Stomach (tissue), 9 donors: Measurements from ENCODE around the gene SELENOW. TPM values are rescaled to one million over a fixed set of nuclear protein-coding genes. Genes with fewer than 3 reads are reported as not detected.
A peak's percentile ranks its signal among the peaks of the same experiment; 100 is the strongest.
"Not testable (repeated sequence)": the region's sequence is repeated elsewhere in the genome, so short reads cannot be mapped to it uniquely, and the experiment has no call there.

Source experiments
- DNase-seq, 2 donors: peaks; one replicate each; pipeline versions ENCODE4 v3.0.0 to v3.0.0-alpha.2; 2013 to 2019
- H3K27ac ChIP-seq, 5 donors: fragments of 200-600 bp in 4 of 5; sonication (generic) in 4 of 5; one replicate each; pipeline ENCODE4 v1.5.1; 2013 to 2019; ENCODE audit warnings: mild to moderate bottlenecking in 1 of 5, moderate library complexity in 1 of 5
- H3K27me3 ChIP-seq, 3 donors: fragments of 200-600 bp; sonication (generic); one replicate each; pipeline ENCODE4 v1.5.1; 2017 to 2019; ENCODE audit warnings: mixed run types in 1 of 3
- H3K36me3 ChIP-seq, 4 donors: fragments of 200-600 bp; sonication (generic); 1 replicate in 3 of 4; 2 replicates in 1 of 4; pipeline ENCODE4 v1.5.1; 2016 to 2019
- H3K4me1 ChIP-seq, 4 donors: fragments of 200-600 bp; sonication (generic); one replicate each; pipeline ENCODE4 v1.5.1; 2016 to 2019
- H3K4me3 ChIP-seq, 4 donors: fragments of 200-600 bp; sonication (generic) in 3 of 4; one replicate each; pipeline ENCODE4 v1.5.1; 2016 to 2019; ENCODE audit warnings: mild to moderate bottlenecking in 1 of 4
- H3K9me3 ChIP-seq, 4 donors: fragments of 200-600 bp; sonication (generic); one replicate each; pipeline ENCODE4 v1.5.1; 2016 to 2019
- CTCF ChIP-seq, 7 experiments: fragments of 450-650 bp in 4 of 7; fragments of 200-600 bp in 3 of 7; sonication (generic) in 3 of 7; IDR thresholded peaks; one replicate each; pipeline ENCODE4 v1.5.1; 2016 to 2019; ENCODE audit warnings: antibody characterized with exemption in 7 of 7, control low read depth in 2 of 7, mild to moderate bottlenecking in 1 of 7
- EP300 ChIP-seq: sonication (generic); formaldehyde crosslinking; IDR thresholded peaks from one replicate; pipeline ENCODE4 v1.6.1; 2017; ENCODE audit warnings: antibody characterized with exemption
- POLR2A ChIP-seq, 4 donors: fragments of 450-650 bp; IDR thresholded peaks; one replicate each; pipeline ENCODE4 v1.6.1; 2016; ENCODE audit warnings: antibody characterized with exemption in 4 of 4, control low read depth in 2 of 4, mild to moderate bottlenecking in 1 of 4, moderate library complexity in 1 of 4
- POLR2AphosphoS5 ChIP-seq, 3 donors: sonication (generic); formaldehyde crosslinking; IDR thresholded peaks; one replicate each; pipeline ENCODE4 v1.6.1; 2016; ENCODE audit warnings: antibody characterized with exemption in 3 of 3
- WGBS, 5 donors: extraction: QIAGEN DNeasy Blood & Tissue Kit in 3 of 5; methylation state at CpG; one replicate each; pipeline versions ENCODE4 v1.1.5 to v1.1.7; 2013 to 2018; 5-methylcytosine and 5-hydroxymethylcytosine counted together
- intact Hi-C: fragments of 100-400 bp; cut with DNase I; formaldehyde crosslinking; loops from one replicate; pipeline ENCODE4 v1.15.1; 2023; ENCODE audit warnings: low total_unique reads
- polyA plus RNA-seq, 3 donors: library from polyadenylated mRNA; stranded (reverse); fragments of 200-250 nt; gene quantifications; one replicate each; pipeline ENCODE4 v1.2.3, GENCODE V29; 2013
- total RNA-seq, 5 donors: library from RNA; depleted of rRNA; stranded (reverse); fragments of >200 nt; gene quantifications; one replicate each; pipeline versions ENCODE4 v1.1.0 to v1.2.3, GENCODE V29; 2014 to 2016
- donor health status: healthy with polysubstance abuse.
- donor health status: Bipolar disorder and iron deficiency.
- donor health status: healthy.

Gene SELENOW
- total and polyA plus RNA-seq, 8 donors, result 204 to 1,097 (median 585) TPM

GRCh38 chr19:47776568-47776967, 1.9 kb upstream of the SELENOW start:
- peaks cover 30 to 40% (median 35%) of the 10 kb centered on the region in 4 donors for H3K4me1 ChIP-seq
- H3K27ac ChIP-seq, result peak overlapping the region in 3 of 5 donors; percentile 95
- peaks cover 6 to 12% (median 11%) of the 10 kb centered on the region in 4 donors for H3K36me3 ChIP-seq
- no peak overlapping the region for H3K4me3 ChIP-seq
- H3K27me3 ChIP-seq, result no peaks in the 10 kb centered on the region
- WGBS, 5 donors, result 40 to 54% (median 45%) methylated on average over 4 of the region's 4 CpGs
- TF ChIP-seq EP300, result no peak
- peak in 1 of 2 donors; percentile 87 for DNase-seq
- intact Hi-C loops, result no loop called here
- no peaks in the 10 kb centered on the region for H3K9me3 ChIP-seq

- H3K27me3 ChIP-seq, intact Hi-C loops, DNase-seq, H3K9me3 ChIP-seq: not testable (repeated sequence)
- WGBS, 5 donors, result 55 to 79% (median 70%) methylated on average over 23 of the region's 23 CpGs
- Histone ChIP-seq H3K4me3 (peak overlapping the region; percentile 78 to 93 (median 86)), H3K36me3 (peaks cover 6 to 19% (median 16%) of the 10 kb centered on the region in 4 donors), H3K27ac (peak overlapping the region; percentile 95 to 97 (median 95)), H3K4me1 (peaks cover 39 to 48% (median 42%) of the 10 kb centered on the region in 4 donors)
Measured at GRCh38 chr19:47777245-47778048, 1.1 kb upstream of the SELENOW start.

GRCh38 chr19:47778954-47779351, 450 bp downstream of the SELENOW start:
- peaks cover 20 to 34% (median 31%) of the 10 kb centered on the region in 4 donors for H3K36me3 ChIP-seq
- no peaks in the 10 kb centered on the region for H3K9me3 ChIP-seq
- peak in 1 of 2 donors; percentile 58 for DNase-seq
- peak overlapping the region; percentile 78 to 93 (median 86) for H3K4me3 ChIP-seq
- H3K27ac ChIP-seq, result peak overlapping the region; percentile 95 to 97 (median 95)
- TF ChIP-seq EP300 (no peak), CTCF (IDR thresholded peaks at IDR 0.05) (no peak), POLR2AphosphoS5 (IDR thresholded peaks at IDR 0.05) (no peak), POLR2A (IDR thresholded peaks at IDR 0.05) (no peak)
- H3K27me3 ChIP-seq, result no peaks in the 10 kb centered on the region
- WGBS, 5 donors, result 0 to 1% (median 0%) methylated on average over 18 to 20 of the region's 20 CpGs
- peaks cover 40 to 55% (median 49%) of the 10 kb centered on the region in 4 donors for H3K4me1 ChIP-seq
- intact Hi-C loops, result no loop called here

- Histone ChIP-seq H3K9me3 (no peaks in the 10 kb centered on the region), H3K27me3 (no peaks in the 10 kb centered on the region), H3K27ac (peak overlapping the region; percentile 66 to 97 (median 95)), H3K36me3 (peaks cover 25 to 41% (median 38%) of the 10 kb centered on the region in 4 donors), H3K4me3 (peak overlapping the region; percentile 78 to 93 (median 86)), H3K4me1 (peaks cover 40 to 59% (median 49%) of the 10 kb centered on the region in 4 donors)
- intact Hi-C loops, result no loop called here
- peak; percentile 58 to 74 for DNase-seq
- 38 to 47% (median 43%) methylated on average over 24 of the region's 24 CpGs for WGBS, 5 donors
- peak in 1 of 3 donors; percentile 41 for TF ChIP-seq POLR2AphosphoS5 (IDR thresholded peaks at IDR 0.05)
- TF ChIP-seq POLR2A (IDR thresholded peaks at IDR 0.05), result no peak
- TF ChIP-seq EP300, result peak; percentile 21
- TF ChIP-seq CTCF (IDR thresholded peaks at IDR 0.05), result no peak
Measured at GRCh38 chr19:47779524-47780214, 1.2 kb downstream of the SELENOW start.

- H3K4me1 ChIP-seq, result peaks cover 40 to 59% (median 49%) of the 10 kb centered on the region in 4 donors
- H3K27ac ChIP-seq, result peak overlapping the region; percentile 66 to 97 (median 95)
- intact Hi-C loops, result no loop called here
- no peak for DNase-seq
- H3K36me3 ChIP-seq, result peaks cover 30 to 46% (median 44%) of the 10 kb centered on the region in 4 donors
- peak overlapping the region; percentile 78 to 93 (median 86) for H3K4me3 ChIP-seq
- WGBS, 5 donors, result 60 to 81% (median 74%) methylated on average over 9 of the region's 9 CpGs
- no peaks in the 10 kb centered on the region for H3K27me3 ChIP-seq
- TF ChIP-seq POLR2AphosphoS5 (IDR thresholded peaks at IDR 0.05) (no peak), CTCF (IDR thresholded peaks at IDR 0.05) (no peak), POLR2A (IDR thresholded peaks at IDR 0.05) (no peak), EP300 (no peak)
- no peaks in the 10 kb centered on the region for H3K9me3 ChIP-seq
Measured at GRCh38 chr19:47780215-47780551, 1.7 kb downstream of the SELENOW start.
